HCT116 (cell line): ENCODE measurements around the gene ZNRF4. TPM values are rescaled to one million over a fixed set of nuclear protein-coding genes. Genes with fewer than 3 reads are reported as not detected.

Source experiments
- ATAC-seq: fragments of 200-7000 bp; cut with Tn5 transposase; 2 replicates; pipeline ENCODE4 v1.9.1; 2020; ENCODE audit warnings: mild to moderate bottlenecking, moderate library complexity
- BruUV-seq: library from RNA; stranded (reverse); fragments of 400-500 nt; replicated peaks from 2 replicates; lab custom pipeline; 2021; lab: Mats Ljungman, UMichigan
- CTCF ChIA-PET: fragments of 300-600 bp; sonication (Branson Sonifier 250); formaldehyde crosslinking; loops from one replicate; lab custom pipeline; 2021; ENCODE audit warnings: antibody characterized with exemption; lab: Charles Lee
- POLR2A ChIA-PET: fragments of 300-600, 350-600 bp; sonication (Branson Sonifier 250); formaldehyde crosslinking; loops from one replicate; lab custom pipeline; 2021; ENCODE audit warnings: antibody characterized with exemption; lab: Charles Lee
- RAD21 ChIA-PET, 2 experiments: fragments of 300-600 bp; sonication (Branson Sonifier 250); formaldehyde crosslinking; loops; one replicate each; lab custom pipeline; 2023; ENCODE audit warnings: low total read pairs in 2 of 2; ENCODE audit not compliant: uncharacterized antibody in 2 of 2, unreplicated experiment in 2 of 2, low non-redundant PET in 1 of 2; lab: Charles Lee
- DNase-seq: peaks from one replicate; pipeline ENCODE4 v3.0.0-alpha.2; 2010; ENCODE audit warnings: low read depth, low spot score
- H2AFZ ChIP-seq: fragments of 200-600 bp; shearing (Covaris generic), sonication (generic); 2 replicates; pipeline ENCODE4 v1.6.1; 2017; ENCODE audit warnings: low read depth, mixed run types, mixed read lengths, antibody characterized with exemption, low read length; ENCODE audit not compliant: poor library complexity, severe bottlenecking
- H3K27ac ChIP-seq: 2 replicates; pipeline ENCODE4 v1.5.1; 2012; ENCODE audit warnings: low read depth, low read length
- H3K27me3 ChIP-seq: fragments of 200-600 bp; sonication (generic); 2 replicates; pipeline ENCODE4 v1.6.1; 2016; ENCODE audit warnings: mixed run types, low read length, mixed read lengths; ENCODE audit not compliant: insufficient read depth
- H3K36me3 ChIP-seq, 2 experiments: fragments of 200-500 bp in 1 of 2; fragments of 200-600 bp in 1 of 2; sonication (Bioruptor generic) in 1 of 2; sonication (generic) in 1 of 2; 2 replicates each; pipeline versions ENCODE4 v1.5.1 to v1.6.1; 2014 to 2016; ENCODE audit warnings: low read length in 2 of 2, inconsistent platforms in 1 of 2, mixed read lengths in 1 of 2, mixed run types in 1 of 2; ENCODE audit not compliant: insufficient read depth in 2 of 2, control insufficient read depth in 1 of 2
- H3K4me1 ChIP-seq, 2 experiments: fragments of 200-600 bp in 1 of 2; sonication (generic) in 1 of 2; 2 replicates each; pipeline versions ENCODE4 v1.5.1 to v1.6.1; 2012 to 2017; ENCODE audit warnings: low read length in 2 of 2, inconsistent platforms in 1 of 2, mild to moderate bottlenecking in 1 of 2, mixed read lengths in 1 of 2, mixed run types in 1 of 2, moderate library complexity in 1 of 2; ENCODE audit not compliant: insufficient read depth in 2 of 2, control insufficient read depth in 1 of 2
- H3K4me2 ChIP-seq: fragments of 200-600 bp; sonication (generic); 2 replicates; pipeline ENCODE4 v1.6.1; 2017; ENCODE audit warnings: mixed run types, low read length, mixed read lengths
- H3K4me3 ChIP-seq, 2 experiments: fragments of 200-600 bp in 1 of 2; sonication (generic) in 1 of 2; replicated peaks in 1 of 2; 2 replicates each; pipeline ENCODE4 v1.5.1; 2011 to 2016; ENCODE audit warnings: low read length in 2 of 2, control low read depth in 1 of 2, low read depth in 1 of 2, mild to moderate bottlenecking in 1 of 2, mixed read lengths in 1 of 2, mixed run types in 1 of 2
- H3K79me2 ChIP-seq: fragments of 200-600 bp; sonication (generic); 2 replicates; pipeline ENCODE4 v1.6.1; 2017; ENCODE audit warnings: mild to moderate bottlenecking, mixed run types, low read length, moderate library complexity, mixed read lengths; ENCODE audit not compliant: insufficient read depth
- H3K9ac ChIP-seq: fragments of 200-600 bp; sonication (generic); 2 replicates; pipeline ENCODE4 v1.6.1; 2016; ENCODE audit warnings: low read length, mixed read lengths
- H3K9me2 ChIP-seq: fragments of 200-600 bp; sonication (generic), shearing (Covaris generic); 2 replicates; pipeline ENCODE4 v1.6.1; 2017; ENCODE audit warnings: mixed run types, mild to moderate bottlenecking, moderate library complexity; ENCODE audit not compliant: insufficient read depth
- H3K9me3 ChIP-seq, 2 experiments: fragments of 200-500 bp in 1 of 2; fragments of 200-600 bp in 1 of 2; sonication (Bioruptor generic) in 1 of 2; sonication (generic) in 1 of 2; 2 replicates each; pipeline ENCODE4 v1.6.1; 2014 to 2017; ENCODE audit warnings: low read length in 2 of 2, mixed read lengths in 2 of 2, inconsistent platforms in 1 of 2, low read depth in 1 of 2, mild to moderate bottlenecking in 1 of 2, mixed run types in 1 of 2, moderate library complexity in 1 of 2; ENCODE audit not compliant: control insufficient read depth in 1 of 2, insufficient read depth in 1 of 2
- H4K20me1 ChIP-seq: fragments of 200-600 bp; sonication (generic), shearing (Covaris generic); 2 replicates; pipeline ENCODE4 v1.6.1; 2017; ENCODE audit warnings: mixed run types, mild to moderate bottlenecking, moderate library complexity; ENCODE audit not compliant: insufficient read depth
- EGR1 ChIP-seq: IDR thresholded peaks from 2 replicates; pipeline ENCODE4 v1.6.1; 2012; ENCODE audit warnings: low read depth
- ELF1 ChIP-seq: IDR thresholded peaks from 2 replicates; pipeline ENCODE4 v1.6.1; 2012; ENCODE audit warnings: low read depth, borderline replicate concordance
- EZH2phosphoT487 ChIP-seq: fragments of 200-600 bp; IDR thresholded peaks from 2 replicates; pipeline ENCODE4 v1.6.1; 2018; ENCODE audit warnings: antibody characterized with exemption, borderline replicate concordance
- FOSL1 ChIP-seq: IDR thresholded peaks from 2 replicates; pipeline ENCODE4 v1.6.1; 2012; ENCODE audit warnings: low read depth
- MAX ChIP-seq: IDR thresholded peaks from 2 replicates; pipeline ENCODE4 v1.6.1; 2012
- POLR2AphosphoS5 ChIP-seq: IDR thresholded peaks from 2 replicates; pipeline ENCODE4 v1.6.1; 2011; ENCODE audit warnings: mild to moderate bottlenecking, low read depth, low read length, moderate library complexity
- RAD21 ChIP-seq: IDR thresholded peaks from 2 replicates; pipeline ENCODE4 v1.6.1; 2012; ENCODE audit warnings: low read depth, mild to moderate bottlenecking
- SP1 ChIP-seq: IDR thresholded peaks from 2 replicates; pipeline ENCODE4 v1.6.1; 2012; ENCODE audit warnings: low read depth
- SRF ChIP-seq: IDR thresholded peaks from 2 replicates; pipeline ENCODE4 v1.6.1; 2012; ENCODE audit warnings: low read depth
- TCF7L2 ChIP-seq: IDR thresholded peaks from 2 replicates; pipeline ENCODE4 v1.7.0; 2011; ENCODE audit warnings: borderline replicate concordance, inconsistent platforms; ENCODE audit not compliant: insufficient read depth, insufficient read length; ENCODE audit errors: extremely low read depth
- ZFX ChIP-seq: fragments of 450-650 bp; IDR thresholded peaks from 2 replicates; pipeline ENCODE4 v1.6.1; 2017
- ZNF274 ChIP-seq: fragments of 200-500 bp; sonication (Bioruptor generic); IDR thresholded peaks from 2 replicates; pipeline ENCODE4 v1.6.1; 2014; ENCODE audit warnings: mild to moderate bottlenecking, low read depth, low read length, inconsistent platforms
- intact Hi-C: fragments of 100-400 bp; cut with micrococcal nuclease; formaldehyde crosslinking; loops from 2 replicates; pipeline ENCODE4 v1.10.0; 2022
- total RNA-seq: library from RNA; stranded (reverse); gene quantifications from one replicate; pipeline ENCODE4 v1.2.1, GENCODE V29; 2021; ENCODE audit not compliant: unreplicated experiment
- TF ChIP-seq, protein P1 (sequence below): IDR thresholded peaks from 2 replicates; pipeline ENCODE4 v1.6.1; 2012
- TF ChIP-seq, protein P2 (sequence below), 3 experiments: fragments of 200-600 bp in 1 of 3; sonication (generic) in 1 of 3; IDR thresholded peaks in 2 of 3; conservative IDR thresholded peaks in 1 of 3; 2 replicates each; pipeline ENCODE4 v1.5.1; 2012 to 2017; ENCODE audit warnings: low read depth in 2 of 3, low read length in 2 of 3, antibody characterized with exemption in 1 of 3, borderline replicate concordance in 1 of 3, control low read depth in 1 of 3, mild to moderate bottlenecking in 1 of 3, mixed read lengths in 1 of 3, mixed run types in 1 of 3, moderate library complexity in 1 of 3; ENCODE audit not compliant: insufficient read depth in 1 of 3

Gene ZNRF4
- total RNA-seq, 1 experiment from 2014 or later, result not detected

DNA sequence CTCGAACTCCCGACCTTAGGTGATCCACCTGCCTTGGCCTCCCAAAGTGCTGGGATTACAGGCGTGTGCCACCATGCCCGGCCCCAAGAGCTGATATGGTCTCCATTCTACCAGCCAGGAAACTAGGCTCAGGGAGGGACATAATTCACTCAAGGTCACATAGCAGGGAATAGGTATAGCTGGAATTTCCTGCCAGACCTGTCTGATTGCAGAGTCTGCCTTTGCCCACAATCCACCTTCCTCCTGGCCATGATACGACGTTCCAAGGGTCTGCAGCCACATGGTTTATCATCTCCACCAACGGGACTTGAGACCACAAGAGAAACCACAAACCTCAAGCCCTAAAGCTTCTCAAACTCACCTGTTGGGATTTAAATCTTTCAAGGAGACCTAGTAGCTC is 32.0 kb downstream of the ZNRF4 start:
- ATAC-seq (no peak), DNase-seq (no peak)
- no peaks in the 10 kb centered on the region for H3K36me3 ChIP-seq
- CTCF ChIA-PET, result no interaction called here
- no peak overlapping the region for H3K4me2 ChIP-seq
- no TSS peak for BruUV-seq
- peaks cover 0 to under 1% of the 10 kb centered on the region in 2 experiments; a peak in 1 of 4 replicates for H3K9me3 ChIP-seq
- no peak overlapping the region for H3K4me3 ChIP-seq
- POLR2A ChIA-PET, result interaction anchor here (0.6 kb wide), 1 partner anchor 24 kb away, joined by 3 read pairs; no protein-coding TSS in a partner anchor
- no peaks in the 10 kb centered on the region for H3K79me2 ChIP-seq
- H3K9ac ChIP-seq, result no peak overlapping the region
- no peak for TF ChIP-seq ZFX
- no peak for TF ChIP-seq ELF1
- TF ChIP-seq SRF, result no peak
- no peak for TF ChIP-seq MAX
- TF ChIP-seq SP1, result no peak
- no peak for TF ChIP-seq RAD21
- TF ChIP-seq TCF7L2, result no peak
- TF ChIP-seq, protein P1, sequence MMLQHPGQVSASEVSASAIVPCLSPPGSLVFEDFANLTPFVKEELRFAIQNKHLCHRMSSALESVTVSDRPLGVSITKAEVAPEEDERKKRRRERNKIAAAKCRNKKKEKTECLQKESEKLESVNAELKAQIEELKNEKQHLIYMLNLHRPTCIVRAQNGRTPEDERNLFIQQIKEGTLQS, result no peak
- TF ChIP-seq ZNF274, result no peak
- TF ChIP-seq EGR1, result no peak
- TF ChIP-seq FOSL1, result no peak
- no peak overlapping the region for H2AFZ ChIP-seq
- intact Hi-C loops, result no loop called here
- H3K27me3 ChIP-seq, result no peaks in the 10 kb centered on the region
- no peaks in the 10 kb centered on the region for H3K4me1 ChIP-seq
- H3K9me2 ChIP-seq, result no peaks in the 10 kb centered on the region
- H4K20me1 ChIP-seq, result no peaks in the 10 kb centered on the region
- RAD21 ChIA-PET, result no interaction called here
- no peak overlapping the region for H3K27ac ChIP-seq

DNA sequence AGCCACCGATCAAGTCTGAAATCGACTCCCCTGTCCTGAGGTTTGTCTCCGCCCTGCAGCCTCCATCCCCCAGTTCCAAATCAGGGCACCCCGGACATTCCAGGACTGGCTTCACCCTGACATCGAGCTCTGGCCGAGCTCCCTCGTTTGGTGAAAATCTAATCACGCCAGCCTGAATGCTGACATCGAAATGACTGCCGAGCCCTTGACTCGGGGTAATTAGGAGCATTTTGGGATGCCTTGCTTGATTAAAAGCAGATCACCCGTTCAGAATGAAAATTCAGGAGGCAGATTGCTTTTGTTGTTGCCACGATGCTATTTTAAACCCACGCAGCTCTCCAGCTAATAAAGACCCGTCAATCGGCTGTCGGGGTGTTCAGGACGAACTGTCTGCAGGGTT is 34.3 kb downstream of the ZNRF4 start:
- Histone ChIP-seq H3K9ac (no peak overlapping the region), H3K4me3 (no peak overlapping the region), H3K79me2 (no peaks in the 10 kb centered on the region), H4K20me1 (no peaks in the 10 kb centered on the region), H3K27ac (no peak overlapping the region), H3K4me1 (no peaks in the 10 kb centered on the region), H3K4me2 (no peak overlapping the region), H3K36me3 (no peaks in the 10 kb centered on the region), H3K9me3 (no peaks in the 10 kb centered on the region), H2AFZ (no peak overlapping the region)
- RAD21 ChIA-PET, result no interaction called here
- BruUV-seq, result no TSS peak
- POLR2A ChIA-PET, result no interaction called here
- CTCF ChIA-PET, result no interaction called here
- intact Hi-C loops, result no loop called here
- TF ChIP-seq RAD21 (no peak), FOSL1 (no peak), EZH2phosphoT487 (no peak), POLR2AphosphoS5 (no peak)
- TF ChIP-seq, protein P2, sequence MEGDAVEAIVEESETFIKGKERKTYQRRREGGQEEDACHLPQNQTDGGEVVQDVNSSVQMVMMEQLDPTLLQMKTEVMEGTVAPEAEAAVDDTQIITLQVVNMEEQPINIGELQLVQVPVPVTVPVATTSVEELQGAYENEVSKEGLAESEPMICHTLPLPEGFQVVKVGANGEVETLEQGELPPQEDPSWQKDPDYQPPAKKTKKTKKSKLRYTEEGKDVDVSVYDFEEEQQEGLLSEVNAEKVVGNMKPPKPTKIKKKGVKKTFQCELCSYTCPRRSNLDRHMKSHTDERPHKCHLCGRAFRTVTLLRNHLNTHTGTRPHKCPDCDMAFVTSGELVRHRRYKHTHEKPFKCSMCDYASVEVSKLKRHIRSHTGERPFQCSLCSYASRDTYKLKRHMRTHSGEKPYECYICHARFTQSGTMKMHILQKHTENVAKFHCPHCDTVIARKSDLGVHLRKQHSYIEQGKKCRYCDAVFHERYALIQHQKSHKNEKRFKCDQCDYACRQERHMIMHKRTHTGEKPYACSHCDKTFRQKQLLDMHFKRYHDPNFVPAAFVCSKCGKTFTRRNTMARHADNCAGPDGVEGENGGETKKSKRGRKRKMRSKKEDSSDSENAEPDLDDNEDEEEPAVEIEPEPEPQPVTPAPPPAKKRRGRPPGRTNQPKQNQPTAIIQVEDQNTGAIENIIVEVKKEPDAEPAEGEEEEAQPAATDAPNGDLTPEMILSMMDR (IDR thresholded peaks at IDR 0.05 in 2 of 3, conservative IDR thresholded peaks at IDR 0.05 in 1 of 3; ENCODE audit: borderline replicate concordance in 1 of 3, insufficient read depth in 1 of 3, low read depth in 2 of 3, low read length in 2 of 3), result no peak
- TF ChIP-seq, all 23 proteins: peak for 0
- Histone ChIP-seq H3K9me2 (no peaks in the 10 kb centered on the region), H3K27me3 (no peaks in the 10 kb centered on the region)
- DNase-seq, result no peak
- ATAC-seq, result no peak
